Measurements from ENCODE around the gene RETSAT. TPM values are rescaled to one million over a fixed set of nuclear protein-coding genes. Genes with fewer than 3 reads are reported as not detected.

The RETSAT gene
- total RNA-seq, 1 experiment from 2014 or later, result 57.8 TPM

GRCh38 chr2:85357736-85358135 lies 3.4 kb upstream of the RETSAT start:
- no peak overlapping the region for H3K27ac ChIP-seq
- H3K4me3 ChIP-seq, result no peak overlapping the region
- BruUV-seq (replicated peaks), result no TSS peak
- no peaks in the 10 kb centered on the region for H3K9me2 ChIP-seq (ENCODE audit: insufficient read depth)
- no peak overlapping the region for H3K4me2 ChIP-seq
- no peaks in the 10 kb centered on the region for H3K36me3 ChIP-seq (ENCODE audit: low read depth)
- TF ChIP-seq CTCF (conservative IDR thresholded peaks at IDR 0.05), result no peak
- no peak for TF ChIP-seq EZH2 (IDR thresholded peaks at IDR 0.05; ENCODE audit: low read depth)
- intact Hi-C loops (cut with micrococcal nuclease; ENCODE audit: unreplicated experiment), result no loop called here
- POLR2A ChIA-PET (ENCODE audit: unreplicated experiment), result no interaction called here
- H3F3A ChIP-seq (ENCODE audit: insufficient read depth, low read depth), result no peaks in the 10 kb centered on the region
- peaks cover 28% of the 10 kb centered on the region for H3K79me2 ChIP-seq (ENCODE audit: low read depth)
- no peaks in the 10 kb centered on the region; the same call in 1 of the 2 replicates for H3K9me3 ChIP-seq (ENCODE audit: insufficient read depth, low read depth)
- peaks cover 11% of the 10 kb centered on the region for H3K4me1 ChIP-seq (replicated peaks; ENCODE audit: insufficient read depth)
- 0 out of 2 replicates have a peak, but pooled peaks cover 2% of the 10 kb centered on the region for H4K20me1 ChIP-seq (ENCODE audit: insufficient read depth)
- CTCF ChIA-PET, result interaction anchor here (0.6 kb wide), 1 partner anchor 131 kb away, joined by 4 read pairs; no protein-coding TSS in a partner anchor
- no peaks in the 10 kb centered on the region for H3K27me3 ChIP-seq (ENCODE audit: insufficient read depth, low read depth)
- H2AFZ ChIP-seq, result no peak overlapping the region
- DNase-seq, result no peak

GRCh38 chr2:85356186-85356585 lies 1.9 kb upstream of the RETSAT start:
- H3K27me3 ChIP-seq (ENCODE audit: insufficient read depth, low read depth), result no peaks in the 10 kb centered on the region
- H3K27ac ChIP-seq, result no peak overlapping the region
- H4K20me1 ChIP-seq (ENCODE audit: insufficient read depth), result 0 out of 2 replicates have a peak, but pooled peaks cover 6% of the 10 kb centered on the region
- no peak overlapping the region for H3K4me2 ChIP-seq
- TF ChIP-seq EZH2 (IDR thresholded peaks at IDR 0.05; ENCODE audit: low read depth) (no peak), CTCF (conservative IDR thresholded peaks at IDR 0.05) (no peak)
- DNase-seq, result no peak
- no peaks in the 10 kb centered on the region; the same call in 1 of the 2 replicates for H3K9me3 ChIP-seq (ENCODE audit: insufficient read depth, low read depth)
- BruUV-seq (replicated peaks), result no TSS peak
- peaks cover 16% of the 10 kb centered on the region for H3K4me1 ChIP-seq (replicated peaks; ENCODE audit: insufficient read depth)
- intact Hi-C loops (cut with micrococcal nuclease; ENCODE audit: unreplicated experiment), result no loop called here
- peaks cover 43% of the 10 kb centered on the region for H3K79me2 ChIP-seq (ENCODE audit: low read depth)
- H3K4me3 ChIP-seq, result no peak overlapping the region
- H3K9me2 ChIP-seq (ENCODE audit: insufficient read depth), result no peaks in the 10 kb centered on the region
- H3F3A ChIP-seq (ENCODE audit: insufficient read depth, low read depth), result no peaks in the 10 kb centered on the region
- 0 out of 2 replicates have a peak, but pooled peaks cover 2% of the 10 kb centered on the region for H3K36me3 ChIP-seq (ENCODE audit: low read depth)
- H2AFZ ChIP-seq, result no peak overlapping the region
- ChIA-PET CTCF (no interaction called here), POLR2A (ENCODE audit: unreplicated experiment) (no interaction called here)

- TF ChIP-seq CTCF (conservative IDR thresholded peaks at IDR 0.05) (no peak), EZH2 (IDR thresholded peaks at IDR 0.05; ENCODE audit: low read depth) (no peak)
- Histone ChIP-seq H3K9me2 (ENCODE audit: insufficient read depth) (no peaks in the 10 kb centered on the region), H2AFZ (peak overlapping the region; percentile 90), H3K27me3 (ENCODE audit: insufficient read depth, low read depth) (no peaks in the 10 kb centered on the region), H3K4me2 (peak overlapping the region; percentile 90), H3K9me3 (ENCODE audit: insufficient read depth, low read depth) (no peaks in the 10 kb centered on the region; the same call in 1 of the 2 replicates), H3K4me3 (peak overlapping the region; percentile 87), H3K4me1 (replicated peaks; ENCODE audit: insufficient read depth) (peaks cover 16% of the 10 kb centered on the region), H3K79me2 (ENCODE audit: low read depth) (peaks cover 44% of the 10 kb centered on the region), H3K36me3 (ENCODE audit: low read depth) (peaks cover 7% of the 10 kb centered on the region; the same call in 1 of the 2 replicates), H3F3A (ENCODE audit: insufficient read depth, low read depth) (no peaks in the 10 kb centered on the region), H4K20me1 (ENCODE audit: insufficient read depth) (0 out of 2 replicates have a peak, but pooled peaks cover 6% of the 10 kb centered on the region), H3K27ac (no peak overlapping the region)
- no peak for DNase-seq
- POLR2A ChIA-PET (ENCODE audit: unreplicated experiment), result interaction anchor here (1.0 kb wide), 1 partner anchor 9 kb away, joined by 5 read pairs; no protein-coding TSS in a partner anchor
- no TSS peak for BruUV-seq (replicated peaks)
- intact Hi-C loops (cut with micrococcal nuclease; ENCODE audit: unreplicated experiment), result loop anchor here (2.0 kb wide), 2 partner anchors 27 to 55 kb away; partner anchors contain the start of gene CAPG
- CTCF ChIA-PET, result interaction anchor here (1.2 kb wide), 1 partner anchor 27 kb away, joined by 3 read pairs; the partner anchor contains the start of gene TGOLN2
Observed at GRCh38 chr2:85355521-85355920, 1.2 kb upstream of the RETSAT start.
